ENCODE results near the gene S100PBP. TPM values are rescaled to one million over a fixed set of nuclear protein-coding genes. Genes with fewer than 3 reads are reported as not detected.

Gene S100PBP
- polyA plus RNA-seq, 3 donors = 6.6 to 17.4 (median 7.1) TPM

GRCh38 chr1:32884032-32884372, 66.5 kb downstream of the S100PBP start:
- 0% methylated on average over 1 of the region's 4 CpGs for WGBS (ENCODE audit: insufficient coverage)
- Mint-ChIP-seq H3K27me3 (ENCODE audit: low read depth in 3 of 3) (peaks cover 51 to 65% (median 55%) of the 10 kb centered on the region in 3 donors), H3K4me3 (peak overlapping the region in 1 of 2 donors; percentile 72), H3K4me1 (no peaks in the 10 kb centered on the region), H3K36me3 (no peaks in the 10 kb centered on the region), H3K27ac (no peak overlapping the region), H3K9me3 (peaks cover 0 to 10% (median 3%) of the 10 kb centered on the region in 7 donors)
- peaks cover 0 to 4% of the 10 kb centered on the region in 2 donors for H3K9me3 ChIP-seq (replicated peaks in 1 of 2; ENCODE audit: control insufficient read depth in 1 of 2, insufficient read depth in 1 of 2, low read length in 2 of 2)
- intact Hi-C loops (cut with micrococcal nuclease) = no loop called here
- no peaks in the 10 kb centered on the region for H3K36me3 ChIP-seq (replicated peaks in 1 of 2; ENCODE audit: control insufficient read depth in 1 of 2, insufficient read depth in 2 of 2, low read length in 2 of 2)
- no peak for TF ChIP-seq CTCF (IDR thresholded peaks at IDR 0.05)
- H3K27ac ChIP-seq (ENCODE audit: low read depth in 1 of 2, low read length in 2 of 2) = no peak overlapping the region
- H2AFZ ChIP-seq (ENCODE audit: insufficient read depth, low read depth, low read length, poor library complexity, severe bottlenecking) = no peak overlapping the region
- no peak overlapping the region for H3K4me2 ChIP-seq (replicated peaks; ENCODE audit: extremely low read depth, low read length, poor library complexity, severe bottlenecking)
- no peak overlapping the region for H3K4me3 ChIP-seq (replicated peaks in 1 of 3; ENCODE audit: low read depth in 2 of 3, low read length in 3 of 3)
- no peak for DNase-seq
- no peaks in the 10 kb centered on the region for H3K4me1 ChIP-seq (ENCODE audit: control insufficient read depth in 1 of 2, insufficient read depth in 2 of 2, low read length in 2 of 2)
- peaks cover 4 to 66% of the 10 kb centered on the region in 2 donors for H3K27me3 ChIP-seq (ENCODE audit: control insufficient read depth in 2 of 2, insufficient read depth in 2 of 2, low read length in 2 of 2)
- no peaks in the 10 kb centered on the region for H3K79me2 ChIP-seq (ENCODE audit: insufficient read depth, low read length)
- no peaks in the 10 kb centered on the region for H4K20me1 ChIP-seq (ENCODE audit: insufficient read depth, low read length)
- H3K9ac ChIP-seq (ENCODE audit: insufficient read depth, low read length, poor library complexity, severe bottlenecking) = no peak overlapping the region

GRCh38 chr1:32884726-32885125, 67.3 kb downstream of the S100PBP start:
- intact Hi-C loops (cut with micrococcal nuclease) = no loop called here
- Mint-ChIP-seq H3K27me3 (ENCODE audit: low read depth in 3 of 3) (peaks cover 49 to 67% (median 58%) of the 10 kb centered on the region in 3 donors), H3K4me3 (no peak overlapping the region), H3K4me1 (no peaks in the 10 kb centered on the region), H3K9me3 (peaks cover 0 to 10% (median 3%) of the 10 kb centered on the region in 7 donors), H3K27ac (no peak overlapping the region), H3K36me3 (no peaks in the 10 kb centered on the region)
- Histone ChIP-seq H3K9ac (ENCODE audit: insufficient read depth, low read length, poor library complexity, severe bottlenecking) (no peak overlapping the region), H4K20me1 (ENCODE audit: insufficient read depth, low read length) (no peaks in the 10 kb centered on the region), H2AFZ (ENCODE audit: insufficient read depth, low read depth, low read length, poor library complexity, severe bottlenecking) (no peak overlapping the region), H3K36me3 (replicated peaks in 1 of 2; ENCODE audit: control insufficient read depth in 1 of 2, insufficient read depth in 2 of 2, low read length in 2 of 2) (no peaks in the 10 kb centered on the region), H3K4me2 (replicated peaks; ENCODE audit: extremely low read depth, low read length, poor library complexity, severe bottlenecking) (no peak overlapping the region), H3K27me3 (ENCODE audit: control insufficient read depth in 2 of 2, insufficient read depth in 2 of 2, low read length in 2 of 2) (peaks cover 4 to 66% of the 10 kb centered on the region in 2 donors), H3K79me2 (ENCODE audit: insufficient read depth, low read length) (no peaks in the 10 kb centered on the region), H3K4me1 (ENCODE audit: control insufficient read depth in 1 of 2, insufficient read depth in 2 of 2, low read length in 2 of 2) (no peaks in the 10 kb centered on the region), H3K9me3 (replicated peaks in 1 of 2; ENCODE audit: control insufficient read depth in 1 of 2, insufficient read depth in 1 of 2, low read length in 2 of 2) (peaks cover 0 to 4% of the 10 kb centered on the region in 2 donors), H3K4me3 (replicated peaks in 1 of 3; ENCODE audit: low read depth in 2 of 3, low read length in 3 of 3) (no peak overlapping the region), H3K27ac (ENCODE audit: low read depth in 1 of 2, low read length in 2 of 2) (no peak overlapping the region)
- no peak for DNase-seq
- 49% methylated on average over 9 of the region's 12 CpGs for WGBS (ENCODE audit: insufficient coverage)
- no peak for TF ChIP-seq CTCF (IDR thresholded peaks at IDR 0.05)
